HG03060 (cell line): Measurements from ENCODE around the gene TMEM132A.
A peak's percentile ranks its signal among the peaks of the same experiment; 100 is the strongest.
"Not testable (repeated sequence)": the region's sequence is repeated elsewhere in the genome, so short reads cannot be mapped to it uniquely, and the experiment has no call there.

Source experiments
- ATAC-seq: cut with Tn5 transposase; IDR thresholded peaks from one replicate; pipeline ENCODE4 v1.9.1; 2021; ENCODE audit warnings: low read depth, moderate number of reproducible peaks; ENCODE audit not compliant: unreplicated experiment

The TMEM132A gene

GRCh38 chr11:60951904-60952741 is 27.9 kb downstream of the TMEM132A start, which contains the start of gene SLC15A3:
SLC15A3 (minus strand) TSS chr11:60952176; CDS start chr11:60951551, 625 bp downstream.
- peak; percentile 42 for ATAC-seq

- ATAC-seq: no peak
Observed at GRCh38 chr11:60952742-60953170, 28.5 kb downstream of the TMEM132A start.

GRCh38 chr11:60953781-60954180 is 29.5 kb downstream of the TMEM132A start:
- no peak for ATAC-seq

GRCh38 chr11:60954421-60954820 is 30.2 kb downstream of the TMEM132A start:
- no peak for ATAC-seq

GRCh38 chr11:60955571-60955970 is 31.3 kb downstream of the TMEM132A start:
- no peak for ATAC-seq

- ATAC-seq: no peak
Observed at GRCh38 chr11:60957188-60957587, 32.9 kb downstream of the TMEM132A start.

GRCh38 chr11:60959431-60959830 is 35.2 kb downstream of the TMEM132A start:
- no peak for ATAC-seq

- ATAC-seq: no peak
Observed at GRCh38 chr11:60960405-60960804, 36.1 kb downstream of the TMEM132A start.

- ATAC-seq: no peak
Observed at GRCh38 chr11:60964801-60965200, 40.5 kb downstream of the TMEM132A start.

- ATAC-seq: no peak
Observed at GRCh38 chr11:60966890-60967289, 42.6 kb downstream of the TMEM132A start.

GRCh38 chr11:60968223-60968622 is 44.0 kb downstream of the TMEM132A start:
- ATAC-seq: no peak

- ATAC-seq: no peak
Observed at GRCh38 chr11:60970369-60970774, 46.1 kb downstream of the TMEM132A start.

- no peak for ATAC-seq
Observed at GRCh38 chr11:60970890-60971289, 46.6 kb downstream of the TMEM132A start.

- ATAC-seq: no peak
Observed at GRCh38 chr11:60971520-60971919, 47.3 kb downstream of the TMEM132A start, which contains the start of gene CD6. CD6 (plus strand) TSS chr11:60971680; CDS start chr11:60971866, 186 bp downstream.

- no peak for ATAC-seq
Observed at GRCh38 chr11:60972182-60973030, 48.1 kb downstream of the TMEM132A start.

GRCh38 chr11:60973699-60974098 is 49.4 kb downstream of the TMEM132A start:
- no peak for ATAC-seq

- ATAC-seq: not testable (repeated sequence)
Observed at GRCh38 chr11:60974316-60974715, 50.1 kb downstream of the TMEM132A start.

GRCh38 chr11:60974726-60975125 is 50.5 kb downstream of the TMEM132A start:
- ATAC-seq: no peak

GRCh38 chr11:60977224-60977623 is 53.0 kb downstream of the TMEM132A start:
- ATAC-seq: no peak

GRCh38 chr11:60977836-60978235 is 53.6 kb downstream of the TMEM132A start:
- ATAC-seq: no peak
